Measurements from ENCODE around the gene XXYLT1. TPM values are rescaled to one million over a fixed set of nuclear protein-coding genes. Genes with fewer than 3 reads are reported as not detected.
"Not testable (repeated sequence)": the region's sequence is repeated elsewhere in the genome, so short reads cannot be mapped to it uniquely, and the experiment has no call there.

XXYLT1 gene
- total RNA-seq, 1 donor from 2014 or later: 14.9 TPM

- intact Hi-C loops (cut with micrococcal nuclease): no loop called here
- peaks cover 2% of the 10 kb centered on the region for H3K27me3 Mint-ChIP-seq (ENCODE audit: insufficient read depth)
- H3K36me3 Mint-ChIP-seq (ENCODE audit: low read depth): no peaks in the 10 kb centered on the region
- no peak overlapping the region for H3K27ac Mint-ChIP-seq
- H3K4me3 Mint-ChIP-seq: no peak overlapping the region
- no peaks in the 10 kb centered on the region for H3K9me3 Mint-ChIP-seq
- H3K4me1 Mint-ChIP-seq (ENCODE audit: low read depth): peaks cover 16% of the 10 kb centered on the region
- DNase-seq (ENCODE audit: low spot score): no peak
Observed at GRCh38 chr3:195198426-195199346, 72.3 kb downstream of the XXYLT1 start.

DNA sequence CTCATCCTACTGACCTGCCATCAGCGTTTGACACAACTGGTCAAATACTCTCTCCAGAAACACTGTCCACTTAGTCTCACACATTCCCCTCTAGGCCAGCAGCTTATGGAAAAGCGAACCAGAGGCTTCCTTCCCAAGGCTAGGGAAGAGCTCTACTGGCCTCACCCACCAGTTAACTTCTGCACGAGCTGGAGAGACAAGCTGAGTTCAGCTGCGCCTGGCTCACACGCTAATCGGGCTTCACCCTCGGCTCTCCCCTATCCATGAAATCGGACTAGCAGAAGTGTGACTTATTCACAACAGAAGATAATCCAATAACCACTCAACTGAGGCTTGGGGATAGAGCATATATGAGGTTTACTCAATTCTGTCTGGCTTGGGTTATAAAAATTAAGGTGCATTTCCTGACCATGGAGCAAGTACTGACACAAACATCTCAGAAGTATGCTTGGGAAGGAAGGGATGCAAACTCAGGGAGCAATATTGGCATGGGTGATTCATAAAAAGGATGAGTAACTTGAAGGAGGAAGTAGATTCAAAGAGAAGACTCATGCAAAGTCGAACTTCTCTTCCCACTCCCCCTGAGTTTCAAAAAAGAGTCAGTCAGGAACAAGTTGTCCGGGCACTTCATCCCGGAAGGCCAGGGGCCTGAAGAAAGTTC, 73.1 kb downstream of the XXYLT1 start:
- no peak overlapping the region for H3K4me3 Mint-ChIP-seq
- H3K27ac Mint-ChIP-seq: no peak overlapping the region
- H3K36me3 Mint-ChIP-seq (ENCODE audit: low read depth): no peaks in the 10 kb centered on the region
- intact Hi-C loops (cut with micrococcal nuclease): no loop called here
- H3K27me3 Mint-ChIP-seq (ENCODE audit: insufficient read depth): no peaks in the 10 kb centered on the region
- no peak for DNase-seq (ENCODE audit: low spot score)
- H3K4me1 Mint-ChIP-seq (ENCODE audit: low read depth): peaks cover 13% of the 10 kb centered on the region
- no peaks in the 10 kb centered on the region for H3K9me3 Mint-ChIP-seq

DNA sequence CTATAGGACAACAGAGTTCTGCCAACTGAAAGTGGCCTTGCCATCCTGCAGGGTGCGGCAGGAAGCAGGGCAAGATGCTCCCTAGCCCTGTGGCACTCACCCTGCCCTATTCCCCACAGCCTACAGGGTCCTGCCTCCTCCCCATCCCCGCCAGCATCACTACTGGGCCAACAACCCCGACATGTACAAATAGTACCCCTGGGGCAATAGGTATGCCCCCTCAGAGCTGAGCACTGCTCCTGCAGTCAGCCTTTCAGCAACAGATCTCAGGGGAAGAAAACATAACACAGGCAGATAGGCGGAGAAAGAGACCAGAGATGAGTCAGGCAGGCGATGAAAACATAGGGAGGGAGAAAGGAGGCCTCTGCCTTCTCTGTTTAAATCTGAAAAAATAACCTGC, 74.7 kb downstream of the XXYLT1 start:
- intact Hi-C loops (cut with micrococcal nuclease): no loop called here

DNA sequence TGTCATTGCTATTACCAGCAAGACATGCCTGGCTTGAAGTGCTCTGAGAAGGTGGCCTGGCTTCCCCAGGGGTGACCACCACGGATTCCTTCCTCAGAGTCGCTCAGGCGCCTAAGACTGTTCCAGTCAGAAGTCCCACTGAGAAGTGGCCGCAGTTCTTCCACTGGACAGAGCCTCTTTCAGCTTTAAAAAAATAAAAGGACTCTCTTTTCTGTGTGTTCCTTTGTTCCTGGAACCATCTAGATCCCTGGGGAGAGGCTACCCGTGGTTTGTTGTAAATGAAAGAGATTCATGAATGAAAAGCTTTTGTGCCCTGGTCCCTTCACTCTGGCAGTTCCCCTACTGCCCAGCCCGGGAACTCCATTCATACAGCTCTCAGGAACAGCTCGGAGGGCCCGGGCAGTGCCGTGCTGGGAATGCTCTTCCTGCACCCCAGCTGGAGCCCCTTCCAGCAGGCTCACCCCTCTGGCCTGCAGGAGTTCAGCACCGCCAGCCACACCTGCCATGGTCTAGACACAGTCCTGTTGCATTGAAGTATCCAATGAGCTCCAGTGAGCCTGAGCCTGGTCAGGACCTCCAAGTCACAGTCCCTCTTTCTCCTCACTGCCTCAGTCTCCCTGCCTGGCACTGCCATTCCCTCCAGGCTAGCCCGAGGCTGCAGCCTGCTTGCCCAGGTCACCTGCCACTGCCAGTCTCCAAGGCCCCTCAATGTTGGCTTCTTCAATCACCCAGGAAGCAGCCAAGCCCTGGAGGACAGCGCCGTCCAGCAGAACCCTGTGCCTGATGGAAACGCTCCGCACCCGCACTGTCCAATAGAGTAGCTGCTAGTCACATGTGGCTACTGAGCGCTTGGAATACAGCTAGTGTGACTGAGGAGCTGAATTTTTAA, 75.4 kb downstream of the XXYLT1 start:
- peaks cover 15% of the 10 kb centered on the region for H3K9me3 Mint-ChIP-seq
- no peak for DNase-seq (ENCODE audit: low spot score)
- H3K4me1 Mint-ChIP-seq (ENCODE audit: low read depth): peaks cover 13% of the 10 kb centered on the region
- no peaks in the 10 kb centered on the region for H3K36me3 Mint-ChIP-seq (ENCODE audit: low read depth)
- no peak overlapping the region for H3K27ac Mint-ChIP-seq
- H3K4me3 Mint-ChIP-seq: no peak overlapping the region
- peaks cover 6% of the 10 kb centered on the region for H3K27me3 Mint-ChIP-seq (ENCODE audit: insufficient read depth)
- intact Hi-C loops (cut with micrococcal nuclease): no loop called here

More for the DNA sequence above, 74.7 kb downstream of the XXYLT1 start:
- H3K27me3 Mint-ChIP-seq (ENCODE audit: insufficient read depth): peaks cover 6% of the 10 kb centered on the region
- peaks cover 12% of the 10 kb centered on the region for H3K9me3 Mint-ChIP-seq
- DNase-seq (ENCODE audit: low spot score): no peak
- H3K27ac Mint-ChIP-seq: no peak overlapping the region
- no peaks in the 10 kb centered on the region for H3K36me3 Mint-ChIP-seq (ENCODE audit: low read depth)
- peaks cover 13% of the 10 kb centered on the region for H3K4me1 Mint-ChIP-seq (ENCODE audit: low read depth)
- no peak overlapping the region for H3K4me3 Mint-ChIP-seq

GRCh38 chr3:195194559-195195206, 76.3 kb downstream of the XXYLT1 start:
- Mint-ChIP-seq H3K4me1 (ENCODE audit: low read depth) (peaks cover 13% of the 10 kb centered on the region), H3K27me3 (ENCODE audit: insufficient read depth) (peaks cover 6% of the 10 kb centered on the region), H3K27ac (peak overlapping the region; percentile 37), H3K36me3 (ENCODE audit: low read depth) (no peaks in the 10 kb centered on the region), H3K9me3 (peaks cover 15% of the 10 kb centered on the region), H3K4me3 (no peak overlapping the region)
- intact Hi-C loops (cut with micrococcal nuclease): loop anchor here (1.0 to 5.0 kb wide), 2 partner anchors 47 to 65 kb away; no protein-coding TSS in a partner anchor
- no peak for DNase-seq (ENCODE audit: low spot score)

DNA sequence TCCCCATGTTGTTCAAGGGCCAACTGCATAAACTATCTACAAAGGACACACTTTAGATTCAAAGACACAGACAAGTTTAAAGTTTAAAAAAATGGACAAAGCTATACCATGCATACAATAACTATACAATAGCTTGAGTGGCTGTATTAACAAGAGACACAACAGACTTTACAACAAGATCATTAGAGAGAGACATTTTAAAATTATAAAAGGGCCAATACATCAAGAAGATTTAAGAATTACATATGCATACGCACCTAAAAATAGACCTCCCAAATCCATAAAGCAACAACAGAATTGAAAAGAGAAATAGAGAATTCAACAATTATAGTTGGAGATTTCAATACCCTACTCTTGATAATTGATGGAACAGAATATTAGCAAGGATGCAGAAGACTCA, 79.4 kb downstream of the XXYLT1 start:
- Mint-ChIP-seq H3K27ac (no peak overlapping the region), H3K27me3 (ENCODE audit: insufficient read depth) (peaks cover 6% of the 10 kb centered on the region), H3K36me3 (ENCODE audit: low read depth) (no peaks in the 10 kb centered on the region), H3K4me1 (ENCODE audit: low read depth) (peaks cover 10% of the 10 kb centered on the region), H3K4me3 (no peak overlapping the region), H3K9me3 (peaks cover 15% of the 10 kb centered on the region)
- DNase-seq (ENCODE audit: low spot score): no peak
- intact Hi-C loops (cut with micrococcal nuclease): loop anchor here (5.0 kb wide), 1 partner anchor 44 kb away; no protein-coding TSS in a partner anchor

DNA sequence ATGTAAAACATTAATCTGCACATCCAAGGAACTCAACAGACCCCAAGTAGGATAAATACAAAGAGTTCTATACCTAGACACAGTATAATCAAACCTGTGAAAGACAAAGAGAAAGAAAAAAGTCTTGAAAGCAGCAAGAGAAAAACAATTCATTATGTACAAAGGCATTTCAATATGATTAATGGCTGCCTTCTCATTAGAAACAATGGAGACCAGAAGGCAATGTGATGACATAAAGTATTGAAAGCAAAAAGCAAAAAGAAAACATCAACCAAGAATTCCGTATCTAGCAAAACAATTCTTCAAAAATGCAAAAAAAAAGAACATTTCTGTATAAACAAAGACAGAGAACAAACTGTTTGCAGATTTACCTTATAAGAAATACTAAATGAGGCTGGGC, 81.1 kb downstream of the XXYLT1 start:
- Mint-ChIP-seq H3K9me3 (peaks cover 15% of the 10 kb centered on the region), H3K4me1 (ENCODE audit: low read depth) (peaks cover 24% of the 10 kb centered on the region), H3K4me3 (no peak overlapping the region), H3K36me3 (ENCODE audit: low read depth) (no peaks in the 10 kb centered on the region), H3K27me3 (ENCODE audit: insufficient read depth) (peaks cover 6% of the 10 kb centered on the region), H3K27ac (no peak overlapping the region)
- DNase-seq (ENCODE audit: low spot score): no peak
- intact Hi-C loops (cut with micrococcal nuclease): loop anchor here (5.0 kb wide), 1 partner anchor 43 kb away; no protein-coding TSS in a partner anchor

DNA sequence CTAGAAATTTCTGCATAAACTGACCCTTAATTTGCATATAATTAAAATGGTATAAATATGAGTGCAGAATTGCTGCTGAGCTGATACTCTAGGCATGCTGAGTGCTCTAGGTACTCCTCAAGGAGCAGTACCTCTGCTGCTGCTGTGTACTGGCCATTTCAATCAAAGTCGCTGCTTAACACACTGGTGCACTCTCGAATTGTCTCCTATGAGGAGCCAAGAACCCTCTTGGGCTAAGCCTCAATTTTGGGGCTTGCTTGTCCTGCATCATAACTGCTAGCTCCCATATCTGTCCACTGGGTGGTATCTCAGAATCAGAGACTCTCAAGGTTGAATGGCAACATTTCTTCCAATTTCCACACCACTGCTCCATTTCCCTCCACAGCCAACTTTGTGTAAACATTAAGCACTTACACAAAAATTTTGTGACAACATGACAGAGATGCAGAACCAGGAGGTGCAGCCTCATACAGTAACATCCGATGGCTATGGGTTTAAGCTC, 82.5 kb downstream of the XXYLT1 start:
- DNase-seq (ENCODE audit: low spot score): no peak
- intact Hi-C loops (cut with micrococcal nuclease): no loop called here
- H3K36me3 Mint-ChIP-seq (ENCODE audit: low read depth): no peaks in the 10 kb centered on the region
- H3K9me3 Mint-ChIP-seq: peaks cover 15% of the 10 kb centered on the region
- H3K27ac Mint-ChIP-seq: no peak overlapping the region
- peaks cover 6% of the 10 kb centered on the region for H3K27me3 Mint-ChIP-seq (ENCODE audit: insufficient read depth)
- peaks cover 24% of the 10 kb centered on the region for H3K4me1 Mint-ChIP-seq (ENCODE audit: low read depth)
- no peak overlapping the region for H3K4me3 Mint-ChIP-seq

DNA sequence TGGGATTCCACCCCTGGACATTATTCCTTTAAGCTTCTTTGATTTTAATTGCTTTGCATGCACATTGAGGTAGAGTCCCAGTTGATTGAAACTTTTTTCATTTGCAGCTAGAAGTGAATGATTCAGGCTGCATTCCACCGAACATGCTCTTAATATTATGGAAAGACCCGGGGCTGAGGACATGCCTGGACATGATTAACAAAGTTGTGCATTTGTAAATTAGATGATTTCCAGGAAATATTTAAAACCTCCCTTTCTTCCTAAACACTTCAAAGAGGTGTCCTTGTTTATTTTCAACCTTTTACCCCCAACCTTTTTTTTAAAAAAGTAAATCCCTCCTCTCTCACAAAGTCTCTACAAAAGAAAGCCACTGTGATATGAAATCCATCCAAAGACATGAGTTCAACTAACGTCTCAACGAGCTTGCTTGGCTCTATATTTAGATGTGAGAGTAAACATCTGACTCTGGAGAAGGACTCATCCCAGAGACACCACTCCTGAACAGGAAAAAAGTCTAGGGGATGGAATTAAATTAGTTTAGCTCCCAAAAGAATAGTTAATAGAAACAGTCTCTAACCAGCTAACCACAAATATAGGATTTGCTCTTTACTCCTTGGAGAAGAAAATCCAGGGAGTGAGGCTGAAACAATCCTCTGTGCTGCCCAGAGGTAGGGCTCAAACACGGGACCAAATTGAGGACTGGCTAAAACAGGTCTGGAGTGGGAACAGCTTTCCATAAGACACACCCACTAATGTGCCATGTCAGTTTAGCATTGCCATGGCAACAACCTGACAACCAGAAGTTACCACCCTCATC, 83.1 kb downstream of the XXYLT1 start:
- no peak overlapping the region for H3K27ac Mint-ChIP-seq
- no peak overlapping the region for H3K4me3 Mint-ChIP-seq
- DNase-seq (ENCODE audit: low spot score): no peak
- peaks cover 6% of the 10 kb centered on the region for H3K27me3 Mint-ChIP-seq (ENCODE audit: insufficient read depth)
- H3K4me1 Mint-ChIP-seq (ENCODE audit: low read depth): peaks cover 26% of the 10 kb centered on the region
- H3K9me3 Mint-ChIP-seq: peaks cover 15% of the 10 kb centered on the region
- intact Hi-C loops (cut with micrococcal nuclease): no loop called here
- H3K36me3 Mint-ChIP-seq (ENCODE audit: low read depth): no peaks in the 10 kb centered on the region

GRCh38 chr3:195186710-195187047, 84.3 kb downstream of the XXYLT1 start:
- H3K4me1 Mint-ChIP-seq (ENCODE audit: low read depth): peaks cover 38% of the 10 kb centered on the region
- H3K36me3 Mint-ChIP-seq (ENCODE audit: low read depth); H3K9me3 Mint-ChIP-seq; H3K27ac Mint-ChIP-seq; H3K27me3 Mint-ChIP-seq (ENCODE audit: insufficient read depth); DNase-seq (ENCODE audit: low spot score); intact Hi-C loops (cut with micrococcal nuclease): not testable (repeated sequence)
- H3K4me3 Mint-ChIP-seq: peak overlapping the region; percentile 37

DNA sequence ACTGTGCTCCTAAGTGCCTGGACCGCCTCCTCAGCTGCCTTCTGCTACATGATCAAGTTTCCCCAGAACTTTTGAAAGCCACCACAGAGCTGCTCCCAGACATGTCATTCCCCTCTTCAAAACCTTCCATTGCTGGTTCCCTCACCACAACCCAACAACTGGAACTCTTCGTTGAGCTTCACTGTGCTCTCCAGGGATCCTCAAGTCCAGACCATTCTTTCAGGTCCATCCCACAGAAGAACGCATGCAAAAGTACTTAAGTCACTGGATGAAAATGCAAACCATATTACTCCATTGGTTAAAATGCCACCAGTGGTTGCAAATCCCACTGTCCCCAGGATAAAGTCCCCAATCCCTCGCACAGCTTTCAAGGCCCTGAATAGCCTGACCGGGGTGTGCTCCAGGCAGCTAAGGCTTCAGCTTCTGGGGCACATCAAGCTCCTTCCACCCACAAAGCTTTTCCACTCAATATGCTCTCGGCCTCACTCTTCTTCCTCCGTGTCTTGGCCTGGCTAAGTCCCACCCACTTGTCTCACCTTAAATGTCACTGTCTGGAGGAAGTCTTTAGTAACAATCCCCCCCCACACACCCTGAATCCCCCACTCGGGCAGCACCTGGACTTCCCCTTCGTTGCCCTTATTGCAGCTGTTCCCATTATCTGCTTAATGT, 84.8 kb downstream of the XXYLT1 start:
- H3K27me3 Mint-ChIP-seq (ENCODE audit: insufficient read depth): no peaks in the 10 kb centered on the region
- no peak for DNase-seq (ENCODE audit: low spot score)
- peak overlapping the region; percentile 37 for H3K4me3 Mint-ChIP-seq
- peaks cover 1% of the 10 kb centered on the region for H3K9me3 Mint-ChIP-seq
- peak overlapping the region; percentile 15 for H3K27ac Mint-ChIP-seq
- no peaks in the 10 kb centered on the region for H3K36me3 Mint-ChIP-seq (ENCODE audit: low read depth)
- H3K4me1 Mint-ChIP-seq (ENCODE audit: low read depth): peaks cover 40% of the 10 kb centered on the region
- intact Hi-C loops (cut with micrococcal nuclease): no loop called here
